GM19467 (cell line): ENCODE results near the gene HNRNPA0.

Experiments used
- ATAC-seq: cut with Tn5 transposase; IDR thresholded peaks from one replicate; pipeline ENCODE4 v1.9.1; 2021; ENCODE audit warnings: mild to moderate bottlenecking, moderate library complexity; ENCODE audit not compliant: unreplicated experiment

Gene HNRNPA0

DNA sequence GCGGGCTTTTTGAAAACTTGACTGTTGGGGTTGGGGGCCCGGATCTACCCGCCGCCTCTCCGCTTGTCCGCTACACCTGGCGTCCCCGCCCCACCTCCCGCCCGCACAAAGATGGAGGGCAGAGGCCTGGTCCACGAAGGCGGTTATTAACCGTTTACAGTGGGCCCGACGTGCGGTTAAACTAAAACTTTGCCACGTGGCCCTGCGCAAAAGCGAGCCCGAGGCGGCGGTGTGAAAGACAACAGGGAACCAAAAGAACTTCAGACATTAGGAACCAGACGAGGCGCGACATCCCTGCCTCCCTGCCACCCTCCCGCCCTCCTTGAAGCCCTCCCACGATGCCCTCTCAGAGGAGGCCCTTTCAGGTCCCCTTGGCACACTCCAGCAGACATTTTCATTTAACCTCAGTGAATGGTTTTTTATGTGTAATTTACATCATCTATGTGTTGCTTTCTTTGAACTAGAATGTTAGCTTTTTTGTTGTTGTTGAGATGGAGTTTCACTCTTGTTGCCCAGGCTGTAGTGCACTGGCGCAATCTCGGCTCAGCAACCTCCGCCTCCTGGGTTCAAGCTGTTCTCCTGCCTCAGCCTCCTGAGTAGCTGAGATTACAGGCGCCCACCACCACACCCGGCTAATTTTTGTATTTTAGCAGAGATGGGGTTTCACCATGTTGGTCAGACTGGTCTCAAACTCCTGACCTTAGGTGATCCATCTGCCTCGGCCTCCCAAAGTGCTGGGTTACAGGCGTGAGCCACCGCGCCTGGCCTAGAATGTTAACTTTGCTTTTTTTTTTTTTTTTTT, 999 bp upstream of the HNRNPA0 start:
- ATAC-seq = no peak

GRCh38 chr5:137753691-137754187, 424 bp downstream of the HNRNPA0 start:
- ATAC-seq = peak; percentile 7

DNA sequence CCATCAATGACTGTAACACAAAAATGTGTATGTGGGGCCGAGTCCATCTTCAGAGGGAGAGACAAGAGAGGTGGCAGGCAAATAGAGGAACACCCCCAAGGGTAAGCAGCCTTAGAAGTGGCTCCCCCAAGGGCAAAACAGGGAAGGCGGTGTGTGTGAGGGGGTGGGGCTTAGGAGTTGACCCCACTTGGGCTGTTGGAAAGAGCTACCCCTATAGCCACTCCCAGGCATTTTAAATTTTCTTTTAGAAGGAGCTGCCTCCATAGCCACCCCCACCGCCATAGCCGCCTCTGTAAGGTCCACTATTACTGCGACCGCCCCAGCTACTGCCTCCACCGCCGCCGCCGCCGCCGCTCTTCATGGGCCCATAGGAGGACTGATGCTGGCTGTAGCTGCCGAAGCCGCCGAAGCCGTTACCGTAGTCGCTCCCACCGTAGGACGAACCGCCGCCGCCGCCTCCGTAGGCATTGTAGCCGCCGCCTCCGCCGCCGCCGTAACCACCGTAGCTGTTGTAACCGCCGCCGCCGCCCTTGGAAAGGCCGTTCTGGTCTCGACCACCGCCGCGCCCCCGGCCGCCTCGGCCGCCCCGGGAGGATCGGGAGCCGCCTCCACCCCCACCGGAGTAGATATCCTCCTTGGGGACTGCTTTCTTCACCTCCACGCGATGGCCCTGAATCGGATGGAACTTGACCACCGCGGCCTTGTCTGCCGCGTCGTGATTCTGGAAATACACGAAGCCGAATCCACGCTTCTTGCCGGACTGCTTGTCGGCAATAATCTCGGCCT, 1.1 kb downstream of the HNRNPA0 start:
- ATAC-seq = no peak

- ATAC-seq = no peak
Observed at GRCh38 chr5:137751869-137752491, 2.2 kb downstream of the HNRNPA0 start.

DNA sequence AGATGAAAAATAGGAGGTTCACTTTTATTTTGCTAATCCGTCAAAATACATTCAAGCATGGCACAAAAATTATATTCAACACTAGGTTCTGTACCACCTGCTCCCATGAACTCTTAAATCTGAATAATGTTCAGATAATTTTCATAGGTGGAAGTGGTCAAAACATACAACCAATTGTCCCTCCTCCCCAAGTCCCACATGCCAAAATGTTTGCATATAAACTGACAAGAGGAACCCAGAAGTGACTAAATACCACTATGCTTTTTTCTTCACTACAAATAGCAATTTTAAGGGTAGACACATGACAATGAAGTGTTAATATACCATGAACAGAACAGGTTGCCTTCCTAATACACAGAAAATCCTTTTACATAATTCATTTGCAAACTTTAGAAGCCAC, 3.7 kb downstream of the HNRNPA0 start:
- ATAC-seq = no peak

- ATAC-seq = no peak
Observed at GRCh38 chr5:137747848-137748247, 6.3 kb downstream of the HNRNPA0 start.

DNA sequence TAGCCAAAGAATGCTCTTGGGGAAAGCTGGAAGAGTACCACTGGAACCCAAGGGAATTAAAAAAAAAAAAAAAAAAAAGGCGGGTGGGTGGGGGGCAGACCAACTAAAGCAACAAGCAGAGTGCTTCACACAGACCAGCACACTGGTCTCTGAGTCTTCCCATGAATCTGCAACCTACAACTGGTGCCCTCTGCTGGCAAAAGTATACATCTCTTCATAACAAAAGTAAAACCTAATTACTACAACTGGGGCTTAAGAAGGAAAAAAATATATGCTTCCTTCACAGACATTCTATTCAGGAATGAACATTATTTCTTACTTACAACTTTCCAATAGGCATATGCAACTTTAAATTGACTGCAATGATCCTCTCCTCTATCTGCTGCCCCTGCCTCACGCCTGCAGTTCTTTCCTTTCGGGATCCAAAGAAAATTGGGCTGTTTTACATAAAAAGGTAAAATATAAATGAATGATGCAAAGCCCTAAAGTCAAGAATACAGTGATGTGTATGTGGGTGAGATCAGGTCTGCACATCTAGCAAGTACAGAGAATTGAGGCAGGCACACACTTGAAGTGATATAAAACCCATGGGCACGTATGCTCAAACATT, 11.0 kb downstream of the HNRNPA0 start:
- ATAC-seq = peak; percentile 49

GRCh38 chr5:137741718-137742117, 12.4 kb downstream of the HNRNPA0 start:
- ATAC-seq = no peak

DNA sequence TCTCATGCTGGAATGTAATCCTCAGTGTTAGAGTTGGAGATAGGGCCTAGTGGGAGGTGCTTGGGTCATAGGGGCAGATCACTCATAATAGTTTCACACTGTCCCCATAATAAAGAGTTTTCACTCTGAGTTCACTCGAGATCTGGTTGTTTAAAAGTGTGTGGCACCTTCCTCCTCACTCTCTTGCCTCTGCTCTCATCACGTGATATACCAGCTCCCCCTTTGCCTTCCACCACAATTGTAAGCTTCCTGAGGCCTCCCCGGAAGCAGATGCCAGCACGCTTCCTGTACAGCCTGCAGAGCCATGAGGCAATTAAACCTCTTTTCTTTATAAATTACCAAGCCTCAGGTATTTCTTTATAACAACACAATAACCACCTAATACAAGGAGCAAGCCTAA, 14.4 kb downstream of the HNRNPA0 start:
- no peak for ATAC-seq

DNA sequence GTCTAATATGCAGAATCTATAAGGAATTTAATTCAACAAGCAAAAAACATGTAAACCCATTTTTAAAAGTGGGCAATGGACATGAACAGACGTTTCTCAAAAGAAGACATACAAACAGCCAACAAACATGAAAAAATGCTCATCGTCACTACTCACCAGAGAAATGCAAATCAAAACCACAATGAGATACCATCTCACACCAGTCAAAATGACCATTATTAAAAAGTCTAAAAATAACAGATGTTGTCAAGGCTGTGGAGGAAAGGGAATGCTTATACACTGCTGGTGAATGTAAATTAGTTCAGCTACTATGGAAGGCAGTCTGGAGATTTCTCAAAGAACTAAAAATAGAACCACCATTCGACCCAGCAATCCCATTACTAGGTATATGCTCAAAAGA, 15.2 kb downstream of the HNRNPA0 start:
- no peak for ATAC-seq

DNA sequence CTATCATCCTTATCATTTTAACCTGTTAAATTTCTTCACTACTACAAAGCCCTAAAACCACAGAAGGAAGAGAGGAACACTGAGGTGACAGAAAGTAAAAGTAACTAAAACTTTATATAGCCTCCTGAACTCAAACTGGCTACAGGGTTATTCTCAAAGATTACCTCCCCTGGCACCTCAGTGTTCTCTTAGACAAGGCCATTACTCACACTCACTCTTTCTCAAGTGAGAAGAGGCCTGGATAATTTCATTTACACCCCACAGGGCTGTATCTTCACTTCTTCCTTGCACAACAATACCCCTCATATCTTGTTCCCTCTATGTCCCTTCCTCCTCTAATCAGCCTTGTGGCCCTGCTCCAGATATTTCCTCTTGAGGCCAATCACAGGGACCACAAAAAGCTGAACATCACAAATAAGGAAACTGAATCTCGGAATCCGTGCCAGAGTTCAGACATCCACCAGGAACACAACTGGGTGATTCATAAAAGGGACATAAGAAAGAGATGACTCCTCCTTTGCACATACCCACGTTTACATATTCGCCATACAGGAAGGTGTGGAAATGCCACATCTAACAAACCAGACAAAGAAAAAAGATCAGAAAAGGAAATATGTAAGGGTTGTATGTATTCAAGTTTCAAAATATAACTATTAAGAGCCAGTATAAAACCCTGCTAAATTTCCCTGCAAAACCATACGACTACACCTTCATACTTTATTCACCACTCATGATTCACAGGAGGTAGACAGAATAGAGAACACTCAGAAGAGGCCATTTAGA, 16.6 kb downstream of the HNRNPA0 start:
- ATAC-seq = no peak

DNA sequence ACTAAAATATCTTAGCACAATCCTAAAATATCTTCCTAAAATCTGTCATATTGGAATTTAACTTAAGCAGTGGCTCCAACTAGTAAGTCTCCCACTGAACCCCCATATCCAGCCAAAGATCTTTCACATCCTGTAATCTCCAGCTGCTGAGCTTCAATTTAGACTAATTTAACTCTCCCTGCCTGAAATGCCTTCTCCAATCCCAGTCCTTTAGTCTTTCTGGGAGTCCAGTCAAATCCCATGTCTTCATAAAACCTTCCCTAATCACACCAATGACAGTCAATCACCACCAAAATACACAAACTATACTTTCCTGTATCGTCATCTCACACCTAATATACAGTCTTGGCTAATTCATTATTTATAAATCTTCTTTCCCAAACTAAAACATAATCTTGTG, 17.7 kb downstream of the HNRNPA0 start:
- ATAC-seq = no peak

DNA sequence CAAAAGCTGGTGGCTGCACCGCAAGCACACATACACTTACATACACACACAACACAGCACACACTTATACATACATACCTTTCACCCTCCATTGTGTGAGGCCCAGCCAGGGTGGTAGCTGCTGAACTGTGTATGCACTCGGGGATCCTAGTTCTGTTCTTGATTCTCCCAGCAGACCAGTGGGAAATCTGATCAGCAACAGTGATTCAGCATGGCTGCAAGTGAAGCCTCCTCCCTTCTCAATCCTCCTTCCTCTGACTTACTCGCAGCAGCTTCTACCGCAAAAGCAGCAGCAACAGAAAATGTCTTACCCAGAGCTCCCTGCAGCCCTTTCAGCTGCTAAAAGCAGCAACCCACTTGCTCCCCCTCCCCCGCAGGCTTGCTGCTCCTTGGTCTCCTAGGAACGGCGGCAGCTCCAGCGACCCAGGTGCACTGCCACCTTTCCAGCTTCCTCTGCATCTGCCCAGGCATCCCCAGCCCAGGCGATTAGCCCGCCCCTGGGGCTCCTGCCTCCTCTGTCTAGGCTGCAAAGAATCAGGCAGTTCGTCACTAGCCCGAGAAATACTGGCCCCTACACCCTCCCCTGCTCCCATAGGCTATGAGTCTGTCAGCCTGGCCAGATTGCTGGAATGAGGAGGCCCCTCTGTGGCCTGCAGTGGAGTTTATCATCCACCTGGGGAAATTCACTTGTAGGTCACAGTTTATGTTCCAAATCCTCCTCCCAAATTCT, 18.4 kb downstream of the HNRNPA0 start, which contains the start of gene KLHL3:
Gene KLHL3 (minus strand): TSS at position 535 of the 730 bp plus-strand sequence. CDS start 443 bp downstream, at position 92.
- ATAC-seq = no peak

DNA sequence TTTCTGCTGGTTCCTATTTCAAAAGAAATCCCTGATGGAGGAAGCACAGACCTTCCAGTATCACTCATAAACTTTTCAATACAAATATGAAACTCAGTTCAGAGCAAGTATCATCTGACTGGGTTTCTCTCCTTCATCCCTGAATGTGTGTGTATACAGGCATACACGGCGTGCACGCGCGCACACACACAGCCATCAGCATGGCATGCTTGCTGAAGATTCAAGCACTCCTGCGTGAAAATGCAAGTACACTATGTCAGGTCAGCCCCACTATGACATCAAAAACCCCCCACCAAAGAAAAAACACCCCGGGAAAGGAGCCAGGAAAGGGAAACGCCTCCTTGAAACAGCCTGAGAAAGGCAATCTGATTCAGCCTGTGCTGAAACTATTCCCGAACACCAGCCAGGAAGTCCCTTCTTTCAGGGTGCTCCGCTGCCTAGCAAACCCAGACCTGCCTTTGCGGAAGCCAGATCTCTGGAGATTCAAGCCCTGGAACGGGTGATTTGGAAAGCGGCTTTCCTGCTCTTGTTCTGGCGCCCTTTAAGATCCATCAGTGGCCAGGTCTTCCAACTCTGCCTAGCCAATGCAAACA, 19.1 kb downstream of the HNRNPA0 start:
- ATAC-seq = no peak

- no peak for ATAC-seq
Observed at GRCh38 chr5:137734331-137734730, 19.8 kb downstream of the HNRNPA0 start.

- ATAC-seq = no peak
Observed at GRCh38 chr5:137733922-137734321, 20.2 kb downstream of the HNRNPA0 start.

DNA sequence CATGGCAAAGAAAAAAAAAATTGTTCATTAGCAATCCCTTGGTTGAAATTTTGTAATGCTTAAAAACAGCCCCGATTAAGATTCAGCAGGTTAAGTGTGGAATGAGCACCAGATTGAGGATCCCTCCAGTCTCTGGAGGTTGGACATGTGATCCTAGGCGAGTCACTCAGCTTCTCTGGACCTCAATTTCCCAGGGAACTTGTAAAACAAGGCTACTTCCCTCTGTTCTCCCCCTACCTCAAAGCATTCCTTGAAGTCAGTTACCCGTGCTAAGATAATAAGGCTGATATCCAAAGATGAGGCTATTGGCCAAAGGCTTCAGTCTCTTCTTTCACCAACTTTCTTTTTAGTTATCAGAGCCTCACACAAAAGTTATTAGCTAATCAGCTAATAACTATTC, 21.2 kb downstream of the HNRNPA0 start:
- no peak for ATAC-seq

GRCh38 chr5:137731176-137731575, 23.0 kb downstream of the HNRNPA0 start:
- ATAC-seq = no peak

- no peak for ATAC-seq
Observed at GRCh38 chr5:137730336-137730735, 23.8 kb downstream of the HNRNPA0 start.
